Mesendoderm (in vitro differentiated cells): ENCODE data around the gene OR13J1.

ENCODE experiments used
- DNase-seq: peaks from one replicate; pipeline ENCODE4 v3.0.0; 2013
- H2AK5ac ChIP-seq: 2 replicates; pipeline ENCODE4 v1.6.1; 2013; ENCODE audit warnings: low read length, inconsistent platforms
- H2BK120ac ChIP-seq: 2 replicates; pipeline ENCODE4 v1.6.1; 2013; ENCODE audit warnings: low read depth, mild to moderate bottlenecking, low read length, moderate library complexity, mixed read lengths
- H2BK15ac ChIP-seq: replicated peaks from 2 replicates; pipeline ENCODE4 v1.6.1; 2013; ENCODE audit warnings: low read depth, mild to moderate bottlenecking, moderate library complexity
- H2BK5ac ChIP-seq: 2 replicates; pipeline ENCODE4 v1.6.1; 2013; ENCODE audit warnings: low read length, inconsistent platforms
- H3K18ac ChIP-seq: 2 replicates; pipeline ENCODE4 v1.6.1; 2013; ENCODE audit warnings: mild to moderate bottlenecking, low read length, mixed read lengths
- H3K23ac ChIP-seq: one replicate; pipeline ENCODE4 v1.6.1; 2013; ENCODE audit warnings: low read length
- H3K27ac ChIP-seq: 2 replicates; pipeline ENCODE4 v1.5.1; 2013; ENCODE audit warnings: low read depth, mild to moderate bottlenecking, inconsistent platforms, low read length, moderate library complexity
- H3K27me3 ChIP-seq: 2 replicates; pipeline ENCODE4 v1.6.1; 2013; ENCODE audit warnings: low read length, control low read depth, mild to moderate bottlenecking, inconsistent platforms; ENCODE audit not compliant: insufficient read depth, poor library complexity
- H3K36me3 ChIP-seq: 2 replicates; pipeline ENCODE4 v1.6.1; 2013; ENCODE audit warnings: low read length, inconsistent platforms; ENCODE audit not compliant: control insufficient read depth, insufficient read depth
- H3K4ac ChIP-seq: one replicate; pipeline ENCODE4 v1.6.1; 2013; ENCODE audit warnings: low read depth, mild to moderate bottlenecking, low read length, moderate library complexity
- H3K4me1 ChIP-seq: 2 replicates; pipeline ENCODE4 v1.6.1; 2013; ENCODE audit warnings: low read depth, low read length, inconsistent platforms; ENCODE audit not compliant: control insufficient read depth
- H3K4me2 ChIP-seq: 2 replicates; pipeline ENCODE4 v1.6.1; 2013; ENCODE audit warnings: low read length
- H3K4me3 ChIP-seq: 2 replicates; pipeline ENCODE4 v1.5.1; 2013; ENCODE audit warnings: mild to moderate bottlenecking, low read length
- H3K56ac ChIP-seq: one replicate; pipeline ENCODE4 v1.6.1; 2013; ENCODE audit warnings: low read length
- H3K79me1 ChIP-seq: 2 replicates; pipeline ENCODE4 v1.6.1; 2013; ENCODE audit warnings: low read length, inconsistent platforms
- H3K79me2 ChIP-seq: 2 replicates; pipeline ENCODE4 v1.6.1; 2013; ENCODE audit warnings: mild to moderate bottlenecking, low read length; ENCODE audit not compliant: control insufficient read depth, insufficient read depth
- H3K9ac ChIP-seq: 2 replicates; pipeline ENCODE4 v1.6.1; 2013; ENCODE audit warnings: low read length, inconsistent platforms
- H4K5ac ChIP-seq: one replicate; pipeline ENCODE4 v1.6.1; 2013; ENCODE audit warnings: low read length
- H4K8ac ChIP-seq: one replicate; pipeline ENCODE4 v1.6.1; 2013; ENCODE audit warnings: low read depth, mild to moderate bottlenecking, control low read depth, low read length, moderate library complexity

The OR13J1 gene

DNA sequence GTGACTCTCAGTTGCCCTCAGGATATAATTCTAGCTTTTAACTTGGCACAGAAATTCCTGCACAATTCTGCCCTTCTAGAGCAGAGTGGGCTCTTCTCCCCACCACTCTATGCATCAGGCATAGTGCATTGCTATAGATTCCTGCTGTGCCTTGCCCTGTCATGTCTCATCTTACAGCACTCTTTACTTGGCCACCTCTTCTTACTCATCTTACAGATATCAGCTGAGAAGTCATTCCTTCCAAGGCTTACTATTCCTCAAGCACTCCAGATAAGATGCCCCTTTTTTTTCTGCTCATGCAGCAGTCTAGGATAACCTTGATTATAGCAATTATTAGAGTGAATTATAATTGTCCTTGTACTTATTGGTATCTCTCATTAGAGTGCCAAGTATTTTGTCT lies 47.3 kb downstream of the OR13J1 start:
- no peaks in the 10 kb centered on the region for H3K79me2 ChIP-seq
- no peak overlapping the region for H3K56ac ChIP-seq
- no peak overlapping the region for H2BK15ac ChIP-seq
- no peak overlapping the region for H2AK5ac ChIP-seq
- no peak for DNase-seq
- H3K4me3 ChIP-seq: no peak overlapping the region
- no peaks in the 10 kb centered on the region for H3K27me3 ChIP-seq
- no peak overlapping the region for H3K9ac ChIP-seq
- H2BK5ac ChIP-seq: no peak overlapping the region
- no peak overlapping the region for H4K5ac ChIP-seq
- H3K79me1 ChIP-seq: no peaks in the 10 kb centered on the region
- no peak overlapping the region for H4K8ac ChIP-seq
- no peak overlapping the region for H3K4ac ChIP-seq
- no peak overlapping the region for H3K18ac ChIP-seq
- H3K36me3 ChIP-seq: no peaks in the 10 kb centered on the region
- H3K27ac ChIP-seq: no peak overlapping the region
- no peak overlapping the region for H3K4me2 ChIP-seq
- H2BK120ac ChIP-seq: no peak overlapping the region
- no peaks in the 10 kb centered on the region for H3K4me1 ChIP-seq
- no peak overlapping the region for H3K23ac ChIP-seq

DNA sequence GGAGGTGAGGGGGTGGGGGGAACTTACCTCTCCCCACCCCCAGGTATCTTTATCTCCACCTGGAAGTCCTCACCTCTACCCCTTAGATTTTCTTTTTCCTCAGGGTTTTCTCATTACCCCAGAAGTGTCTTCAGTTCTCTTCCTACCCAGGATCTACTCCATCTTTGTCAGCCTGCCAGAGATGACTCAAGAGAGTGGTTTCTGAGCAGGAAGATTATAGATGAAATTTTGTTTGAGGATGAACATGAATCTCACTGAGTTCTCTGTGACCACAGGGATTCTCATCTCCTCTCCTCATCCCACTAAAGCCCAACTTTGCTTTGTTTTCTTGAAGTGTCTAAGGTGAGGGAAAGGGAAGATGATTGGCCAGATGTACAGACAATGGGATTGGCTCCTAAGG lies 50.1 kb downstream of the OR13J1 start:
- no peaks in the 10 kb centered on the region for H3K79me2 ChIP-seq
- H3K4me3 ChIP-seq: no peak overlapping the region
- H2BK120ac ChIP-seq: no peak overlapping the region
- no peak overlapping the region for H4K8ac ChIP-seq
- no peak overlapping the region for H3K56ac ChIP-seq
- H3K79me1 ChIP-seq: no peaks in the 10 kb centered on the region
- no peak overlapping the region for H2BK15ac ChIP-seq
- H2BK5ac ChIP-seq: no peak overlapping the region
- H3K36me3 ChIP-seq: no peaks in the 10 kb centered on the region
- DNase-seq: no peak
- no peak overlapping the region for H3K23ac ChIP-seq
- H3K27me3 ChIP-seq: no peaks in the 10 kb centered on the region
- H4K5ac ChIP-seq: no peak overlapping the region
- H3K4me1 ChIP-seq: no peaks in the 10 kb centered on the region
- no peak overlapping the region for H3K4ac ChIP-seq
- H3K4me2 ChIP-seq: no peak overlapping the region
- H2AK5ac ChIP-seq: no peak overlapping the region
- H3K18ac ChIP-seq: no peak overlapping the region
- no peak overlapping the region for H3K9ac ChIP-seq
- H3K27ac ChIP-seq: no peak overlapping the region
